Epidermal melanocyte (primary cell): ENCODE data around the gene RAPGEF6.

Experiments
- DNase-seq: peaks from one replicate; pipeline ENCODE4 v3.0.0; 2011; ENCODE audit warnings: low spot score; ENCODE audit not compliant: insufficient read length

Gene RAPGEF6

DNA sequence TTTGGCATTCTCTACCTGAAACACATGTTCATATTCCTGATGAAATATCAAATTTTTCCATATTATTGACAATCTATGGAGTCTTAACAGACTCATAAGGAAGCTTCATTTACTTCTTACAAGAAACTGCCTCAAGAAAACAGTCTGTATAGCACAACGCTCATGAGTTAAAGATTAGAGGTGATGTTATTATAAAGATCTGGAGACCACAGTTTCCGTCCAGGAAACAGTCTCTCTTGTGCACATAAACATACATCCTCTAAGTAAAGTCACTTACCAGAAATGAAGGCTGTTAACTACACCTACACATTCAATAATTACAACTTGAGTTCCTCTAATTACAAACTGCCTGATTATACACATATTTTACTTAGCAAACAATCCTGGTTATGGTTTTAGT is 86.9 kb downstream of the RAPGEF6 start:
- no peak for DNase-seq

DNA sequence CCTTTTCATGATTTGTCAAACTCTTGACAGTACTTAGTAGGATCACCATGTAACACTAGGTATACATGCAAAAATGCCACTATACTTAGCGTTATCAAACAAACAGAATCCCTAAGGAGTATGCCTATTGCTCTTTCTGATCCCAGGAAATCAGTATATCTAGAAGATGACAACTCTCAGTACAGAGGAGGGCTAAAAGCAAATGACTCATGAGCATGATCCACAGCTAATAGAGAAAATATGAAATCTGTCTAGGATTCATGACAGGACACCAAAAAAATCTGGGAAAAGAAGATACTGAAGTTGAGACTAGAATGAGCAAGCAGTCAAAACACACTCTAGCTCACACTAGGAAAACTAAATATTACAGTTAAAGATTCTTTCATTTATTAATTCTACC is 89.2 kb downstream of the RAPGEF6 start:
- no peak for DNase-seq

DNA sequence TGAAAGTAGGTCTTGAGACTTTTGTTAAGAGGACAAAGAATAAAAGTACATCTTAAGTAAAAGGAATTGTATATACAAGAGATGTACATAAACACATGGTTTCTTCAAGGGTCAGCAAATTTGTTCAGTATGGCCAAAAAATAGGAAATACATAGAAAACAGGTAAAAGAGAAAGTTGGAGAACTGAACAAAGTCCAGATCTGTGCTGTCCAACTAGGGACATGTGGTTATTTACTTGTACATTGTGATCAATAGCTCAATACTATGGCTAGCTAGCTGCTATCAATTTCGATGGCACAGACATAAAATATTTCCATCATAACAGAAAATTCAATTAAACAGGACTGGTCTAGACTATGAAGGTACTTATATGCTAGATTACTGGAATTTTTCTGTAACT is 92.3 kb downstream of the RAPGEF6 start:
- DNase-seq: no peak

DNA sequence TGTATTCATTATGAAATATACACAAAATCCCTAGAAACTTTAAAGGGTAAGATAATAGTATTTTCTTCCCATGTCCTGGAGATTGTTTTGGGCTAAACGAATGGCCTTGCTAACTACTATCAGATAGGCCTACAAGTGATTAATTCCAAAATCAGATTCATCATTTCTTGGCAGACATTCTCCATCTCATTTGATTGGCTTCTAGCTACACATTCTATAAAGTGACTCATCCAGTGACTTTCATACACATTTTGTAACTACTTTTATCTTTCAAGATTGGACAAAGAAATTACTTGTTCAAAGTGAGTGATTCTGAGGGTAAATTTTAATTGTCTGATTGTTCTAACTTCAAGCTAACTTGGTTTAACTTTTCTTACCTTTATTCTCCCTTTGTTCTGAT is 93.3 kb downstream of the RAPGEF6 start:
- no peak for DNase-seq

DNA sequence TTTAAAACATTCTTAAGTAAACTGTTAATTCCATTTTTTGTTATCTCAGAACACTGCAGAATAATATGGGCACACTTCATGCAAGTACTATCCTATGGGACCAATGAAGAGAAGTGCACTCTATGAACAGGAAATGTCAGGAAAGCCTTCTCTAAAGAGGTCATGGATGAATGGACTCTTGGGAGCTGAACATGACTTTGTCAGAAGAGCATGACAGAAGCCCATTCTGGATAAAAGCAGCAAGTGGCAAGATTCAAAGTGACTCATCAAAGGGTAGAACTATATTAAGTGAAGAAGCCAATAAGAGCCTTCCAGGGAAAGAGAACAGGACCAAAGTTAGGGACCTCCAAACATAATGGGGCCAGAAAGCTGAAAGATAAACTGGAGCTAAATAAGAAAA is 94.0 kb downstream of the RAPGEF6 start:
- no peak for DNase-seq

DNA sequence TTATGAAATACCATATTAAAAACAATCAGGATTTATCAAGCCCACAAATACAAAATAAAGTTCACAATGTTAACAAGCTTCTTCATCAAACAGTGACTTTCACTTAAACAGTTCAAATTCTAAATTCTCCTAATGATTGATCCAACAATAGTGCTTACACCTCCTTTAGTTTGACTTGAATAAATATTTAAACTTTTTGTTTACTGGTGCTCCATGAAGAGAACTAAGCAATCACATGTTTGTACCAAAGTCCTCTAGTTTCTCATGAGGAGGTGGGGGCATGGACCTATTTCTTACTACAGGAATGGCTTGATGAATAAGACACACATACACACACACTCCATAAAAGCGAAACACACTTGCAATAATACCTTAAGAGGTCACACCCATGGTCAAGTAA is 95.8 kb downstream of the RAPGEF6 start:
- no peak for DNase-seq

DNA sequence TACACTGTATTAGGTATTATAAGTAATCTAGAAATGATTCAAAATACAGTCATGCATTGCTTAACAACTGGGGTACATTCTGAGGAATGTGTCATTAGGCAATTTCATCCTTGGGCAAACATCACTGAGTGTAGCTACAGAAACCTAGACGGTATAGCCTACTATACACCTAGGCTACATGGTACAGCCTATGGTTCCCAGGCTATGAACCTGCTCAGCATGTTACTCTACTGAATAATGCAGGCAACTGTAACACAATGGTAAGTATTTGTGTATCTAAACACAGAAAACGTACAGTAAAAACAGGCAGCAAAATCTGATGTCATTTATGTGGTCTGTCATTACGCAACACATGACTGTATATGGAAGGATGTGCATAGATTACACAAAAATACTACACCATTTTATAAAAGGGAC is 96.8 kb downstream of the RAPGEF6 start:
- DNase-seq: no peak

DNA sequence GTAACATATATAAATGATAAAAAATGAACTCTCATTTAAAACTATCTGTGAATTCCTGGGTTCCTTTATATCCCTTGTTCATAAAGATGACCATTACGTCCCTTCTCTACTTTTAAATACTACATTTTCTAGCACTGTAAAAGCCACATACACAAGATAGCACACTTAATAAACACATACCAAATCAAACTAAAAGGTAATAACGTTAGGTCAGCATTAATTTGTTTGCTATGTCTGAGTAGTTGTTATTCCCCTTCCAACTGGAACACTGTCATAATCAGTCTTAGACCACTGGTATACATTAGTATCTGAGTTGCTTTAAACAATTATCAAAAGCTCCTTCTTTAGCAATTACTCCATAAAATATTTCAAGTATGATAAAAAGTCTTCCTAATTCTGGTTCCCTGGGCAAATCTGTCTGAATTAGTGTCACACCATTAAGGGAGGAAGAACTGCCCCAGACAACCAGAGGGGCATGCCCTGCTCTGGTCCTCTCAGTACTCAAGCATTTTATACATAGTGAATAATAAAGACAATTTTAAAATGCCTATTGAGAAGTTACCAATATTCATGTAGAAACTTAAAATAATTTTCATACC is 98.1 kb downstream of the RAPGEF6 start:
- no peak for DNase-seq

DNA sequence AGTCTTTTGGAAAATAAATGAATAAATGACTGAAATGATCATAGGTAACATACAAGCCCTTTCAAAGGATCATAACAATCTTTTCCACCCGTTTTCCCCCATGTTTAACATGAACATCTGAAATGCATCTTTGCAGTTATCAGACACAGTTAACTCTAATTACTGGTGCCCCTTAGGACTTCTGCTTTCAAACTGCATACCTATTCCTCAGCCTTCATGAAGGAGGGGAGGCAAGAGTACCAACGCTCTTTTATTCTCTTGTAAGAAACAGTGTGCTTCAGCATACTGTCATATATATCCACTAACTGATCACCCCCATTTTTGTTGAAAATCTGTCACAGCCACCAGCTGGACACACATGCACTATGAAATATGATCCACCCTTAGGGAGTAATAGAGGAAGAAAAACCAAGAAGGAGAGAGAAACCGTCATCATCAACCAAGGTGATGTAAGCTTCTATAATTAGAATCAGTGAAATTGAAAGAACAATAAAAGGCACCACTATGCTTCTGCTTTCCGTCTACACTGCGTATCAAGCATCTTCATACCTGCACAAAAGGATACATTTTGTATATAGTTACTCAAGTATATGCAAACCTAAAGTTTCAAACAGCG is 98.7 kb downstream of the RAPGEF6 start:
- no peak for DNase-seq

DNA sequence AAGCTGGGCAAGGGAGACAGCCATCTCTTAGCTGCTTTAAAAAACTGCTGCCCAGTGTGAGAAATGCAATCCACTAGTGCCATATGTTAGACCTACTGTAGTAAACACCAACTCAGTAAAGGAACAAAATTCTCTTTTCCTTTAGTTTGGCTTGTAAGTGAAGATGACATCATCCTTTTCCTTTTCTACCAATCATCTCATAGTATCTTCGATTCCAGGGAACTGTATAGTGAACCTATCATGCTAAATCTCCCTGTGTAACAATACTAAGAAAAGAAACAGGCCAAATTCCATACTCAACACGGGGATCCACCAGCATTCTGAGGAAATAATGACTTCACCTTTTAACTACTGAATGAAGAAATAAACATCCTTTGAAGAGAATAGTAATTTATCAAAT is 100.1 kb downstream of the RAPGEF6 start:
- no peak for DNase-seq

DNA sequence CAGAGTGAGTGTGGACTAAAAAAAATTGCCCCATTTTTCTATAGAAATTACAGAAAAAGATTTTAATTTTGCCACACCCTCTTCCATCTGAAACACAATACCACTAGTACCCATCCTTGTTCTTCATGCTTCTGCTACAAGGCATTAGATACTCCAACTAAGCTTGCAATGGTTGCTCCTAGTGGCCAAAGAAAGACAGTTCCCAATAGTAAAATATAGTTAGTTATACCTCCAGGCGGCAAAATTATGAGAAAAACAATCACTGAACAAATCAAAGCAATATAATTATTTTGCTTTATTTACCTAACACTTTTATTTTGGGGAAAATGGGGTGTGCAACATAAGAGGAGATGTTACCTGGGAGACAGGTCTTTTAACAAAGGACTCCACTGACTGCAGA is 101.2 kb downstream of the RAPGEF6 start:
- no peak for DNase-seq

DNA sequence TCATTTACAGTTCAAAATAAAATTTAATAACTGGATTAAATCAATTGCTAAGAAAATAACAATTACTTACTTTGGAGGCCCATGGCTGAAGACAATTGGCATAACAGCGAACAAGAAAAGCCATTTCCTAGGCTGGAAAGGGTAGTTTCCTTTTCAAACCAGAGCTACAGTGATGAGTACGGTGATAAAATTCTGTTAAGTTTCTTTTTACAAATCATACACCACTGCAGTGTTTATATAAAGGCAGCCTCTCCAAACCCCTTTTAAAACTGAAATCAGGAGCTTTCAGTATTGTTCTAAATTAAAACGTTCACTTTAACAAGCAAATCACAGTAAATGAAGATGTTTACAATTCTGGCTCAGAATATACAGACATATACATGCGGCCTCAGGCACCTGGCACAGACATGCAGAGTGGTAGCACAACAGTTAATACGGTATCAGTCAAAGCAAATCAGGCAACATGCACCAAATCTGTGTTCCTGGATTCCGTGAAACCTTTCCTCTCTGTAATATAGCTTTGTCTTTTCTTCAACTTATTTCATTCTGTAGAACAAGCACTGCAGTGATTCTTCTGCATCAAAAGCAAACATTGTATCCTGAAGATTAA is 102.9 kb downstream of the RAPGEF6 start:
- DNase-seq: no peak

DNA sequence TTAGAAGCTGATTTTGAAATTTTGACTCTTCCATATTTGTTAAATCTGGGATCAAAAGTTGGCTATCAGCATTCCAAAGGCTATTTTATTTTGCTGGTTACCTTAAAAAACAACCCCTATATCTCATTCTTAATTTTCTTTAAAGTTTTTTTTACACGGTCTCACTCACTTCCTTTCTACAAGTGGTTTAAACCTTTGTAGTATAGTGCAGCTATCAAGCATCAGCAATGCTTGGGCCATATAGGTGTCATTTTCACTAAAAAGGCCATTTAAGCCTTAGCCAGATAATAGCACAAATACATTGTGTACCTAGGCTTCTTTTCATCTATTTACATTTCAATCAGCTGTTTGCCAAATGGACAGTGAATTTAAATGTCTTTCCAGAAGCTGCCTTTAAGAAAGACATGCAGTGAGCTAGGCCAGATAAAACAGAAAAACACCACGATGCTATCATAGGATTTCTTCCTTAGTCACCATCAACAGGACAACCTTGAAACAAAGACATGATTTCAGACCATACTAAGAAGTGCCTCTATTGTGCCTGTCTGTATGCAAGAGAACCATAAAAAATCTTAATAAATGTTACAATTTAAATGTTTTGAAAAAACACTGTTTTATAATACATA is 104.2 kb downstream of the RAPGEF6 start:
- DNase-seq: no peak

DNA sequence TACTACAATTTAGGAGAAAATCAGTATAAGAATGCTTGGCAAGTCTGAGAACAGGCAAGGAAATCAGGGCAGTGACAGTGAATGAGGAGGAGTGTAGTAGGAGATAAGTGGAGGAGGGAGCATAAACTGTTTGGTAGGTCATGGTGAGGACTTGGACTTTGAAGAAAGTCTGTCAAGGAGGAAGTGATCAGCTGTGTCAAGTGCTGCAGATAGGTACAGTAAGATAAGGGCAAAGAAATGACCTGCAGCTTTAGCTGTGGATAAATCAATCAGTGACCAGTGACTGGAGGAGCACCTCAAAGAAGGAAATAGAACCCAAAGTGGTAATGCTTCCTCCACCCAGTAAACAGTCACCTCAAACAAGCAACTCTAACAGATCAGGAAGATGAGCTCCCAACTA is 106.3 kb downstream of the RAPGEF6 start:
- no peak for DNase-seq

DNA sequence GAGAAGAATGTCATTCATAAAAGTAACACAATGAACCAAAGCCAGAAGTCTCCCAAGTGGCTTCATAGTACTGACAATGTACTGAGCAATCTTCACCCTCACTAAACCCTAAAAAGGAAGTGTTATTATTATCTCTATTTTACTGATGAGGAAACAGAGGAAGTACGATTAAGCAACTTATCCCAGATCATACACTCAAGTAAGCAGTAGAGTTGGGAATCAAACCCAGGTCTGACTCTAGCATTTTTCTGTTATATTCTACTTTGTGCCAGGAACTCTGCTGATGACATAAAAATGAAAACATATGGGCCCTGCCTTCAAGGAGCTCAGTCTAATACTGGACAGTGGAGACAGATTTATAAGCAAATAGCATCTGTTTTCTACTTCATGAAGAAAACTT is 109.2 kb downstream of the RAPGEF6 start:
- no peak for DNase-seq

DNA sequence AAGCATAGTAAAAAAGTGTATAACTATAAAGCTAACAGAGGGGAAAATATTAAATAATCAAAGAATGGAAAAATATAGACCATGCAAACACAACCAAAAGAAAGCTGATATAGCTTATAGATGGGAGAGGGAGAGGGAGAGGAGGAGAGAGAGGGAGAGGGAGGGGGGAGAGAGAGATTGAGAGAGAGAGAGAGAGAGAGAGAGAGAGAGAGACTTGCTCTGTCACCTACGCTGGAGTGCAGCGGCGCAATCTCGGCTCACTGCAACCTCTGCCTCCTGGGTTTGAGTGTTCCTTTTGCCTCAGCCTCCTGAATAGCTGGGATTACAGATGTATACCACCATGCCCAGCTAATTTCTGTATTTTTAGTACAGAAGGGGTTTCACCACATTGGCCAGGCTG is 110.6 kb downstream of the RAPGEF6 start:
- no peak for DNase-seq

DNA sequence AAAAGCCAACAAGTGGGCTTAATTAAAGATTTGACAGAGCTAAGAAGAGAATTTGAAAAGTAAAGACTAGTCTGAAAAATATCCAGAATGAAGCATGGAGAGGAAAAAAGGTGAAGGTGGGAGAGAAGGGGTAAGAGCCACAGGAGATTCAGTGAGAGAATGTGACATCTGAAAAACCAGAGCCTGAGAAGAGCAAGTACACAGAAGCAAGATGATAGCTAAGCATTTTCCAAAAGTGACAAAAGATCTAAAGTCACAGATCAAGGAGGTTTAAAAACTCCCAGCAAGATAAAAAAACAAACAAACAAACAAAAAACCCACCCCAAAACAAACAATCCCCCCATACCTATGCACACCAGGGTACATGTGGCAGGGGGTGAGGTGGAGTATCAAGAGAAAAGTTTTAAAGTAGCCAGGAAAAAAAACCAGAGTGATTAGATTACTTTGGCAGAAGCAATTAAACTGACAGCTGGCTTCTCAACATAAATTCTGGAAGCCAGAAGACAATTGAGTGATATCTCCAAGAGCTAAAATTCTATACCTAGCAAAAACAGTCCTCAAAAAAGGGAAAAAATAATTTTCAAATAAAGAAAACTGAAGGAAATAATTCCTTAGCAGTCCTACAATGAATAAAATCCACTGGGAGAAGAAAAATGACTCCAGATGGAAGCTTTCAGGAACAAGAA is 111.4 kb downstream of the RAPGEF6 start:
- no peak for DNase-seq

DNA sequence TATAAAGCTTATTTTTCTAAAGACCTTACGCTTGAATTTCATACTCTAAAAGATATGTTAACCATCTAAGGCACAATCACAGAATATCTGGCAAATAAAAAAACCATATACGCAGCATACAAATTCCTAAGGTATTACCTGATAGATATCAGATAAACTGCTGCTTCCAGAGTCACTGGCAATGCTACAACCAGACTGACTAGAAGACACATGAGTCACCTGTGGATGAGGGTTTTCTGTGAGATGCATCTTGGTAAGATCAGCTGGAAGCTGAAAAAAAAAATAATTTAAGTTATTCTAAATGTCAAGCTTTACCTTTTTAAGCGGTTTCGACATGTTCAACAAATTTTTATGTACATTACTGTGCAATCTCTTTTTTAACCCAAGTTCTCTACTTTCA is 113.8 kb downstream of the RAPGEF6 start:
- DNase-seq: no peak

DNA sequence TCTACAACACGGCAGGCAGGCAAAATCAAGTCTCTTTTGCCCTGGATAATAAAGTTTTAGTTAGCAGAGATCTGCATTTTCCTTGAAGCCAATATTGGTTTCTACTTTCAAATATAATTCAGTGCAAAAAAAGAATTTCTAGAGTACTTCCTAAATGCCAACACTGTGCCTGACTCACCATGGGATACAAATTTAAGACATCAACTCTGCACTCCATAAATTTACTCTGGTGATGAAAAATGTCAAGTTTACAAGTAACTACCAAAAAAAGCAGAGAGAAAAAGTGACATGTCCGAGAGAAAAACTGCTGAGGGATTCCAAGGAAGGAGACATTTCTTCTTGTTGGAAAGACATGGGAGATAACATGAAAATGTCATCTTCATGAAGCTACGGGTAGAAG is 119.7 kb downstream of the RAPGEF6 start:
- DNase-seq: no peak

DNA sequence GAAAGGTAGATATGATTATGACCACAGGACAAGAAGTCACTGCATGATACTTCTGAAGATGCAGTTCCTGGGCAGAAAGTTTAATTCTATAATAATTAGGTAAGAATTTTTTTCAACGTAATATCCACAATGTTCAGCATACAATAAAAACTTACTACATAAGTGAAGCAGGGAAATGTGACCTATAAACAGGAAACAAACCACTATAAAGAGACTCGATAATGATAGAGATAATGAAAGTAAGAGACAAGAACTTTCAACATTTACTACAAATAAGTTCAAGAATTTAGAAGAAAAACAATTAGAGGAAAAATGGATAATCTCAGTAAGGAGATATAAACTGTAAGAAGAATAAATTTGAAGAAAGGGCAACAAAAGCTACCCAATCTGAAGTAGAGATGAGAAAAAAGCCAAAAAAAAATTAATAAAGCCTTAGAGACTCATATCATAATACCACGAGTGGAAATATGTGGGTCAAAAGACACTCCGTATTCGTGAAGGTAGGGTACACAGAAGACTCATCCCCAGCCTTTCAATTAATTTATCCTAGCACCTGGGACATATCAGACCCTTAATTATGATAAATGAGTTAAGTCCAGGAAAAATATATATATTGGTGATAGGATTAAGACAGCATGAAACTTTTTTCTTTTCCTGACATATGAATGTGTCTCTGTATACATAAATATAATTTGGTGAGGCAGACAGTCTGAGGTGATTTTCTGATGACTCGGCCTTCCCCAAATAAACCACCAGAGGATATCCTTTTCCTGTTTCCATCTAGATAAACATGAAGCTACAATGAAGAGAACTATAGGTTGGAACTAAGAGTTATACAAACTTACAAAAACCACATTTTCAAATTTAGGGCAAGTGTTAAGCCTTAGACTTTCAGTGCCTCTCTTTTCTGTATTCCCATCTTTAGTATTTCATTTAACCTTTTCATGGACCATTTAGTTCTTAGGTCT is 120.4 kb downstream of the RAPGEF6 start:
- DNase-seq: no peak

DNA sequence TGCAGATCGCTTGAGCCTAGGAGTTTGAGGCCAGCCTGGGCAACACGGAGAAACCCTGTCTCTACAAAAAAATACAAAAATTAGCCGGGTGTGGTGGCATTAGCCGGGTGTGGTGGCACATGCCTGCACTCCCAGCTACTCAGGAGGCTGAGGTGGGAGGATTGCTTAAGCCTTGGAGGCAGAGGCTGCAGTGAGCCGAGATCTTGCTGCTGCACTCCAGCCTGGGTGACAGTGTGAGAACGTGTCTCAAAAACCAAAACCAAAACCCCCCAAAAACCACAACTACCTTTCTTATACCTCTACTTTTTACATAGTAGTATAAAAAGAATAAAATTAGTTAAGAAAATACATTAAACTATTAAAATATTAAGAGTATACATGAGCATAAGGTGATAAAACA is 121.2 kb downstream of the RAPGEF6 start:
- no peak for DNase-seq
